H9 (cell line): ENCODE results near the gene AMIGO3. TPM values are rescaled to one million over a fixed set of nuclear protein-coding genes. Genes with fewer than 3 reads are reported as not detected.
A peak's percentile ranks its signal among the peaks of the same experiment; 100 is the strongest.

Source experiments
- DNase-seq: peaks from one replicate; pipeline ENCODE4 v3.0.0-alpha.2; 2017
- H2AFZ ChIP-seq: one replicate; pipeline ENCODE4 v1.6.1; 2013; ENCODE audit warnings: mild to moderate bottlenecking, low read length, control low read depth, moderate library complexity
- H2AK5ac ChIP-seq: 2 replicates; pipeline ENCODE4 v1.6.1; 2013; ENCODE audit warnings: low read length, control low read depth, mixed read lengths; ENCODE audit not compliant: insufficient read length
- H2BK120ac ChIP-seq: one replicate; pipeline ENCODE4 v1.6.1; 2013; ENCODE audit warnings: low read depth, mild to moderate bottlenecking, low read length, control low read depth, inconsistent platforms; ENCODE audit not compliant: poor library complexity, severe bottlenecking
- H2BK12ac ChIP-seq: 2 replicates; pipeline ENCODE4 v1.6.1; 2013; ENCODE audit warnings: low read length, control low read depth, mixed read lengths, low read depth; ENCODE audit not compliant: insufficient read length
- H2BK15ac ChIP-seq: 2 replicates; pipeline ENCODE4 v1.6.1; 2013; ENCODE audit warnings: low read depth, low read length, control low read depth
- H2BK20ac ChIP-seq: one replicate; pipeline ENCODE4 v1.6.1; 2013; ENCODE audit warnings: low read depth, mild to moderate bottlenecking, low read length, control low read depth, inconsistent platforms; ENCODE audit not compliant: poor library complexity, severe bottlenecking
- H2BK5ac ChIP-seq: 2 replicates; pipeline ENCODE4 v1.6.1; 2013; ENCODE audit warnings: low read length, control low read depth, mixed read lengths; ENCODE audit not compliant: insufficient read length
- H3K14ac ChIP-seq: 2 replicates; pipeline ENCODE4 v1.6.1; 2013; ENCODE audit warnings: low read length, control low read depth; ENCODE audit not compliant: insufficient read depth
- H3K18ac ChIP-seq: 2 replicates; pipeline ENCODE4 v1.6.1; 2013; ENCODE audit warnings: low read depth, mild to moderate bottlenecking, mixed read lengths, low read length, control low read depth; ENCODE audit not compliant: insufficient read length
- H3K23ac ChIP-seq: 2 replicates; pipeline ENCODE4 v1.6.1; 2013; ENCODE audit warnings: low read length, control low read depth, mixed read lengths, low read depth; ENCODE audit not compliant: insufficient read length
- H3K23me2 ChIP-seq: 2 replicates; pipeline ENCODE4 v1.6.1; 2013; ENCODE audit warnings: low read depth, mild to moderate bottlenecking, mixed read lengths, low read length, control low read depth; ENCODE audit not compliant: insufficient read length, poor library complexity, severe bottlenecking
- H3K27ac ChIP-seq: 2 replicates; pipeline ENCODE4 v1.5.1; 2013; ENCODE audit warnings: low read length, control low read depth, mixed read lengths, low read depth; ENCODE audit not compliant: insufficient read length
- H3K27me3 ChIP-seq: 2 replicates; pipeline ENCODE4 v1.6.1; 2013; ENCODE audit warnings: low read length, control low read depth, inconsistent platforms; ENCODE audit not compliant: insufficient read depth
- H3K4ac ChIP-seq: 2 replicates; pipeline ENCODE4 v1.6.1; 2013; ENCODE audit warnings: low read depth, mild to moderate bottlenecking, control low read depth, inconsistent platforms, low read length, moderate library complexity
- H3K4me1 ChIP-seq: 2 replicates; pipeline ENCODE4 v1.6.1; 2013; ENCODE audit warnings: low read length, control low read depth, inconsistent platforms; ENCODE audit not compliant: insufficient read depth
- H3K4me2 ChIP-seq: 2 replicates; pipeline ENCODE4 v1.6.1; 2013; ENCODE audit warnings: low read length, control low read depth, mixed read lengths; ENCODE audit not compliant: insufficient read length, insufficient read depth
- H3K56ac ChIP-seq: 2 replicates; pipeline ENCODE4 v1.6.1; 2013; ENCODE audit warnings: low read depth, mild to moderate bottlenecking, mixed read lengths, low read length, control low read depth; ENCODE audit not compliant: insufficient read length
- H3K79me1 ChIP-seq: 2 replicates; pipeline ENCODE4 v1.6.1; 2013; ENCODE audit warnings: low read depth, mild to moderate bottlenecking, moderate library complexity, low read length, control low read depth, inconsistent platforms; ENCODE audit not compliant: insufficient read depth, poor library complexity, severe bottlenecking
- H3K79me2 ChIP-seq: 2 replicates; pipeline ENCODE4 v1.6.1; 2013; ENCODE audit warnings: low read length, control low read depth, inconsistent platforms; ENCODE audit not compliant: insufficient read depth
- H3K9ac ChIP-seq: 2 replicates; pipeline ENCODE4 v1.6.1; 2013; ENCODE audit warnings: low read length, control low read depth, mixed read lengths; ENCODE audit not compliant: insufficient read length; ENCODE audit errors: extremely low read depth
- H3K9me3 ChIP-seq: one replicate; pipeline ENCODE4 v1.6.1; 2013; ENCODE audit warnings: low read depth, low read length, inconsistent platforms; ENCODE audit not compliant: control insufficient read depth
- H3T11ph ChIP-seq: one replicate; pipeline ENCODE4 v1.6.1; 2013; ENCODE audit warnings: mild to moderate bottlenecking, low read length, control low read depth, inconsistent platforms
- H4K20me1 ChIP-seq: one replicate; pipeline ENCODE4 v1.6.1; 2013; ENCODE audit not compliant: control insufficient read depth, insufficient read length, insufficient read depth
- H4K5ac ChIP-seq: 2 replicates; pipeline ENCODE4 v1.6.1; 2013; ENCODE audit warnings: low read depth, mild to moderate bottlenecking, mixed read lengths, low read length, control low read depth; ENCODE audit not compliant: insufficient read length
- H4K8ac ChIP-seq: replicated peaks from 2 replicates; pipeline ENCODE4 v1.6.1; 2013; ENCODE audit warnings: low read length, control low read depth, mixed read lengths, low read depth; ENCODE audit not compliant: insufficient read length
- H4K91ac ChIP-seq: 2 replicates; pipeline ENCODE4 v1.6.1; 2013; ENCODE audit warnings: low read depth, mild to moderate bottlenecking, moderate library complexity, mixed read lengths, low read length, control low read depth; ENCODE audit not compliant: insufficient read length
- H3K27ac Mint-ChIP-seq, 3 experiments: 2 replicates in 2 of 3; 3 replicates in 1 of 3; pipeline ENCODE4 v1.8.0; 2020 to 2021; ENCODE audit warnings: mixed read lengths in 3 of 3, mild to moderate bottlenecking in 1 of 3, moderate library complexity in 1 of 3
- H3K27me3 Mint-ChIP-seq: 2 replicates; pipeline ENCODE4 v1.8.0; 2021; ENCODE audit warnings: low read depth, mild to moderate bottlenecking, moderate library complexity, mixed read lengths
- H3K36me3 Mint-ChIP-seq, 3 experiments: 2 replicates in 2 of 3; 3 replicates in 1 of 3; pipeline ENCODE4 v1.8.0; 2020 to 2021; ENCODE audit warnings: low read depth in 3 of 3, mixed read lengths in 3 of 3; ENCODE audit not compliant: insufficient read depth in 1 of 3
- H3K4me1 Mint-ChIP-seq, 2 experiments: 2 replicates each; pipeline ENCODE4 v1.8.0; 2020; ENCODE audit warnings: mixed read lengths in 2 of 2
- H3K4me3 Mint-ChIP-seq, 2 experiments: 2 replicates in 1 of 2; 3 replicates in 1 of 2; pipeline ENCODE4 v1.8.0; 2020 to 2021; ENCODE audit warnings: mild to moderate bottlenecking in 2 of 2, mixed read lengths in 2 of 2, moderate library complexity in 1 of 2
- H3K9me3 Mint-ChIP-seq, 2 experiments: 2 replicates in 1 of 2; 3 replicates in 1 of 2; pipeline ENCODE4 v1.8.0; 2020; ENCODE audit warnings: mild to moderate bottlenecking in 2 of 2, mixed read lengths in 2 of 2, moderate library complexity in 1 of 2
- CTCF ChIP-seq: fragments of 200-600 bp; sonication (generic); conservative IDR thresholded peaks from 3 replicates; pipeline ENCODE4 v1.8.0; 2021; ENCODE audit warnings: antibody characterized with exemption, mild to moderate bottlenecking
- WGBS: extraction: QIAGEN DNeasy Blood & Tissue Kit; methylation state at CpG from one replicate; pipeline ENCODE4 v1.1.7; 2013; ENCODE audit warnings: missing lambda C conversion rate, low lambda C conversion rate, mixed read lengths; ENCODE audit not compliant: insufficient read length; ENCODE audit errors: extremely low coverage; 5-methylcytosine and 5-hydroxymethylcytosine counted together
- total RNA-seq: library from RNA; stranded (reverse); gene quantifications from 2 replicates; pipeline ENCODE4 v1.2.1, GENCODE V29; 2021

AMIGO3 gene
- total RNA-seq, 1 experiment from 2014 or later = 3.8 TPM

GRCh38 chr3:49745986-49746385 lies 26.5 kb upstream of the AMIGO3 start:
- H3K36me3 Mint-ChIP-seq = peaks cover 3 to 20% (median 8%) of the 10 kb centered on the region in 3 experiments; a peak in 5 of 7 replicates
- Histone ChIP-seq H3K27ac (no peak overlapping the region), H2AFZ (no peak overlapping the region), H4K20me1 (no peaks in the 10 kb centered on the region), H2BK120ac (no peak overlapping the region), H2BK15ac (no peak overlapping the region), H2BK5ac (no peak overlapping the region), H3K23ac (no peak overlapping the region), H4K5ac (no peak overlapping the region), H4K8ac (no peak overlapping the region), H2BK20ac (no peak overlapping the region), H4K91ac (no peak overlapping the region), H3K79me1 (peaks cover 7% of the 10 kb centered on the region), H2BK12ac (no peak overlapping the region), H3K4me1 (no peaks in the 10 kb centered on the region), H3K23me2 (no peaks in the 10 kb centered on the region), H3K4ac (no peak overlapping the region; the same call in 1 of the 2 replicates), H3K4me2 (no peak overlapping the region), H3K9me3 (no peaks in the 10 kb centered on the region), H3K14ac (no peak overlapping the region), H3K18ac (no peak overlapping the region), H3K9ac (no peak overlapping the region), H2AK5ac (no peak overlapping the region), H3K56ac (no peak overlapping the region), H3K79me2 (no peaks in the 10 kb centered on the region), H3K27me3 (no peaks in the 10 kb centered on the region), H3T11ph (no peak overlapping the region)
- peaks cover 0 to 4% of the 10 kb centered on the region in 2 experiments; a peak in 2 of 4 replicates for H3K4me1 Mint-ChIP-seq
- 0 out of 7 replicates have a peak overlapping the region, but pooled peaks of 1 of the 3 experiments have one; percentile 27 for H3K27ac Mint-ChIP-seq
- TF ChIP-seq CTCF = no peak; the same call in 2 of the 3 replicates
- H3K4me3 Mint-ChIP-seq = no peak overlapping the region
- no peak for DNase-seq
- H3K27me3 Mint-ChIP-seq = no peaks in the 10 kb centered on the region
- H3K9me3 Mint-ChIP-seq = no peaks in the 10 kb centered on the region
- no CpG with 5 or more reads among the region's 2 CpGs for WGBS
